Measurements from ENCODE around the gene RHOT1. TPM values are rescaled to one million over a fixed set of nuclear protein-coding genes. Genes with fewer than 3 reads are reported as not detected.
"Not testable (repeated sequence)": the region's sequence is repeated elsewhere in the genome, so short reads cannot be mapped to it uniquely, and the experiment has no call there.

Gene RHOT1
- total and polyA plus RNA-seq, 7 donors, result 22.9 to 41.0 (median 32.0) TPM

- Histone ChIP-seq H3K27me3 (ENCODE audit: insufficient read depth in 3 of 3, low read length in 2 of 3) (no peaks in the 10 kb centered on the region), H3K4me1 (peaks cover 4% of the 10 kb centered on the region), H3K27ac (no peak overlapping the region), H3K36me3 (ENCODE audit: insufficient read depth in 1 of 2, low read depth in 1 of 2) (no peaks in the 10 kb centered on the region), H3K9me3 (no peaks in the 10 kb centered on the region), H3K4me3 (no peak overlapping the region)
- intact Hi-C loops (cut with DNase I), result no loop called here
- no peak for TF ChIP-seq CTCF (IDR thresholded peaks at IDR 0.05)
- no peak for DNase-seq
- 72 to 76% (median 73%) methylated on average over 5 of the region's 5 CpGs for WGBS, 3 donors
- ATAC-seq, result no peak
Observed at GRCh38 chr17:32102646-32103186, 39.6 kb upstream of the RHOT1 start.

- DNase-seq (no peak), ATAC-seq (no peak)
- no peaks in the 10 kb centered on the region for H3K9me3 ChIP-seq
Observed at GRCh38 chr17:32103476-32104113, 38.7 kb upstream of the RHOT1 start.

GRCh38 chr17:32104158-32104557 is 38.1 kb upstream of the RHOT1 start:
- intact Hi-C loops (cut with DNase I), result no loop called here
- TF ChIP-seq CTCF (IDR thresholded peaks at IDR 0.05), result no peak
- DNase-seq, result no peak
- Histone ChIP-seq H3K27me3 (ENCODE audit: insufficient read depth in 3 of 3, low read length in 2 of 3) (no peaks in the 10 kb centered on the region), H3K4me3 (no peak overlapping the region), H3K27ac (no peak overlapping the region), H3K4me1 (peaks cover 4% of the 10 kb centered on the region), H3K36me3 (ENCODE audit: insufficient read depth in 1 of 2, low read depth in 1 of 2) (no peaks in the 10 kb centered on the region), H3K9me3 (no peaks in the 10 kb centered on the region)
- ATAC-seq, result no peak
- 60 to 82% (median 65%) methylated on average over 3 of the region's 3 CpGs for WGBS, 3 donors

More at GRCh38 chr17:32103476-32104113, 38.7 kb upstream of the RHOT1 start:
- no peak overlapping the region for H3K27ac ChIP-seq
- intact Hi-C loops (cut with DNase I), result no loop called here
- no peaks in the 10 kb centered on the region for H3K27me3 ChIP-seq (ENCODE audit: insufficient read depth in 3 of 3, low read length in 2 of 3)
- 32 to 54% (median 52%) methylated on average over 7 of the region's 7 CpGs for WGBS, 3 donors
- H3K4me3 ChIP-seq, result no peak overlapping the region
- peaks cover 4% of the 10 kb centered on the region for H3K4me1 ChIP-seq
- TF ChIP-seq CTCF (IDR thresholded peaks at IDR 0.05), result no peak
- no peaks in the 10 kb centered on the region for H3K36me3 ChIP-seq (ENCODE audit: insufficient read depth in 1 of 2, low read depth in 1 of 2)

- H3K27ac ChIP-seq; H3K36me3 ChIP-seq (ENCODE audit: insufficient read depth in 1 of 2, low read depth in 1 of 2); H3K4me3 ChIP-seq; H3K4me1 ChIP-seq; H3K27me3 ChIP-seq (ENCODE audit: insufficient read depth in 3 of 3, low read length in 2 of 3); ATAC-seq; DNase-seq; H3K9me3 ChIP-seq; intact Hi-C loops (cut with DNase I): not testable (repeated sequence)
- 28 to 33% (median 28%) methylated on average over 7 of the region's 7 CpGs for WGBS, 3 donors
Observed at GRCh38 chr17:32106471-32106981, 35.8 kb upstream of the RHOT1 start.

- not testable (repeated sequence) for H3K27ac ChIP-seq, ATAC-seq
- WGBS, 3 donors, result 75 to 78% (median 75%) methylated on average over 1 of the region's 1 CpG
Observed at GRCh38 chr17:32107194-32107593, 35.1 kb upstream of the RHOT1 start.

More at GRCh38 chr17:32107194-32107593, 35.1 kb upstream of the RHOT1 start:
- DNase-seq; intact Hi-C loops (cut with DNase I); H3K36me3 ChIP-seq (ENCODE audit: insufficient read depth in 1 of 2, low read depth in 1 of 2); H3K4me1 ChIP-seq; H3K4me3 ChIP-seq; H3K27me3 ChIP-seq (ENCODE audit: insufficient read depth in 3 of 3, low read length in 2 of 3); H3K9me3 ChIP-seq: not testable (repeated sequence)

All from psoas muscle (tissue), 8 donors.